ENCODE results near the gene ALDH7A1.

ALDH7A1 gene

GRCh38 chr5:126516852-126517251 lies 78.2 kb downstream of the ALDH7A1 start:
- no peak overlapping the region for H3K27ac ChIP-seq
- TF ChIP-seq CTCF (IDR thresholded peaks at IDR 0.05) = no peak
- no peaks in the 10 kb centered on the region for H3K27me3 ChIP-seq
- no peak overlapping the region for H3K4me3 ChIP-seq (ENCODE audit: low read depth in 1 of 2, low read length in 1 of 2)
- no peaks in the 10 kb centered on the region for H3K4me1 ChIP-seq (ENCODE audit: control insufficient read depth in 1 of 2, insufficient read depth in 1 of 2, low read depth in 1 of 2, low read length in 1 of 2)
- H3K9me3 ChIP-seq = no peaks in the 10 kb centered on the region
- H3K36me3 ChIP-seq = no peaks in the 10 kb centered on the region

- no peaks in the 10 kb centered on the region for H3K36me3 ChIP-seq
- H3K4me1 ChIP-seq (ENCODE audit: control insufficient read depth in 1 of 2, insufficient read depth in 1 of 2, low read depth in 1 of 2, low read length in 1 of 2) = no peaks in the 10 kb centered on the region
- no peak overlapping the region for H3K4me3 ChIP-seq (ENCODE audit: low read depth in 1 of 2, low read length in 1 of 2)
- no peaks in the 10 kb centered on the region for H3K9me3 ChIP-seq
- no peaks in the 10 kb centered on the region for H3K27me3 ChIP-seq
- no peak for TF ChIP-seq CTCF (IDR thresholded peaks at IDR 0.05)
- H3K27ac ChIP-seq = no peak overlapping the region
Measured at GRCh38 chr5:126516133-126516532, 78.9 kb downstream of the ALDH7A1 start.

- H3K4me1 ChIP-seq (ENCODE audit: control insufficient read depth in 1 of 2, insufficient read depth in 1 of 2, low read depth in 1 of 2, low read length in 1 of 2) = no peaks in the 10 kb centered on the region
- no peaks in the 10 kb centered on the region for H3K9me3 ChIP-seq
- no peak overlapping the region for H3K27ac ChIP-seq
- no peak for TF ChIP-seq CTCF (IDR thresholded peaks at IDR 0.05)
- no peaks in the 10 kb centered on the region for H3K27me3 ChIP-seq
- no peaks in the 10 kb centered on the region for H3K36me3 ChIP-seq
- no peak overlapping the region for H3K4me3 ChIP-seq (ENCODE audit: low read depth in 1 of 2, low read length in 1 of 2)
Measured at GRCh38 chr5:126515337-126515736, 79.7 kb downstream of the ALDH7A1 start.

- Histone ChIP-seq H3K9me3 (no peaks in the 10 kb centered on the region), H3K27me3 (no peaks in the 10 kb centered on the region), H3K36me3 (no peaks in the 10 kb centered on the region), H3K27ac (no peak overlapping the region), H3K4me3 (ENCODE audit: low read depth in 1 of 2, low read length in 1 of 2) (no peak overlapping the region), H3K4me1 (ENCODE audit: control insufficient read depth in 1 of 2, insufficient read depth in 1 of 2, low read depth in 1 of 2, low read length in 1 of 2) (no peaks in the 10 kb centered on the region)
- no peak for TF ChIP-seq CTCF (IDR thresholded peaks at IDR 0.05)
Measured at GRCh38 chr5:126514558-126515141, 80.4 kb downstream of the ALDH7A1 start.

- Histone ChIP-seq H3K4me1 (ENCODE audit: control insufficient read depth in 1 of 2, insufficient read depth in 1 of 2, low read depth in 1 of 2, low read length in 1 of 2) (no peaks in the 10 kb centered on the region), H3K36me3 (no peaks in the 10 kb centered on the region), H3K9me3 (no peaks in the 10 kb centered on the region), H3K4me3 (ENCODE audit: low read depth in 1 of 2, low read length in 1 of 2) (no peak overlapping the region), H3K27me3 (no peaks in the 10 kb centered on the region), H3K27ac (no peak overlapping the region)
- TF ChIP-seq CTCF (IDR thresholded peaks at IDR 0.05) = no peak
Measured at GRCh38 chr5:126514131-126514557, 80.9 kb downstream of the ALDH7A1 start.

- H3K27me3 ChIP-seq = no peaks in the 10 kb centered on the region
- no peaks in the 10 kb centered on the region for H3K9me3 ChIP-seq
- no peak overlapping the region for H3K27ac ChIP-seq
- no peaks in the 10 kb centered on the region for H3K36me3 ChIP-seq
- no peaks in the 10 kb centered on the region for H3K4me1 ChIP-seq (ENCODE audit: control insufficient read depth in 1 of 2, insufficient read depth in 1 of 2, low read depth in 1 of 2, low read length in 1 of 2)
- H3K4me3 ChIP-seq (ENCODE audit: low read depth in 1 of 2, low read length in 1 of 2) = no peak overlapping the region
- no peak for TF ChIP-seq CTCF (IDR thresholded peaks at IDR 0.05)
Measured at GRCh38 chr5:126513703-126514102, 81.3 kb downstream of the ALDH7A1 start.
